MV-4-11 (cell line): Measurements from ENCODE around the gene DPF1.

Experiments used
- DNase-seq: peaks from one replicate; lab custom pipeline; 2025; lab: John Stamatoyannopoulos, UW

DPF1 gene

GRCh38 chr19:38163419-38164290, 60.4 kb downstream of the DPF1 start:
- no peak for DNase-seq

GRCh38 chr19:38162632-38163031, 61.4 kb downstream of the DPF1 start:
- no peak for DNase-seq

GRCh38 chr19:38162094-38162493, 61.9 kb downstream of the DPF1 start:
- no peak for DNase-seq
